ENCODE results near the gene HPS1.

DNA sequence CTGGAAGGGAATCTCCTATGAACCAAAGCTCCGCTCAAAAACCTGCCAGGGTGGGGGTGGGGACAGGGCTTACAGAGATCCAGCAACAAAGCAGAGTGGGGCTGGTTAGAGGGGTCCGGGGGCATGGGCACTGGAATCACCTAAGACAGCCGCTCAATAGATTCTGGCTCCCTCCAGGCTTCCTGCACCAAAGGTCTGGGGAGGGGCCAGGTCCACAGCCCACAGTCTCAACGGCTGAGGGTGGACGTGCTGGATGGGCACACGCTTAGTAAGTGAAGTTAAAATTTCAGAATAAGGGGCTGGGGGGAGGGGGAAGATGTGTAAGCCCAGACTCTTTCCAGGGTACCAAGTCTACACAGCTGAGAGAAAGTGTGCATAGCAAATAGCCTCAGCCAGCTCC is 62.9 kb downstream of the HPS1 start:
- TF ChIP-seq, protein P1, sequence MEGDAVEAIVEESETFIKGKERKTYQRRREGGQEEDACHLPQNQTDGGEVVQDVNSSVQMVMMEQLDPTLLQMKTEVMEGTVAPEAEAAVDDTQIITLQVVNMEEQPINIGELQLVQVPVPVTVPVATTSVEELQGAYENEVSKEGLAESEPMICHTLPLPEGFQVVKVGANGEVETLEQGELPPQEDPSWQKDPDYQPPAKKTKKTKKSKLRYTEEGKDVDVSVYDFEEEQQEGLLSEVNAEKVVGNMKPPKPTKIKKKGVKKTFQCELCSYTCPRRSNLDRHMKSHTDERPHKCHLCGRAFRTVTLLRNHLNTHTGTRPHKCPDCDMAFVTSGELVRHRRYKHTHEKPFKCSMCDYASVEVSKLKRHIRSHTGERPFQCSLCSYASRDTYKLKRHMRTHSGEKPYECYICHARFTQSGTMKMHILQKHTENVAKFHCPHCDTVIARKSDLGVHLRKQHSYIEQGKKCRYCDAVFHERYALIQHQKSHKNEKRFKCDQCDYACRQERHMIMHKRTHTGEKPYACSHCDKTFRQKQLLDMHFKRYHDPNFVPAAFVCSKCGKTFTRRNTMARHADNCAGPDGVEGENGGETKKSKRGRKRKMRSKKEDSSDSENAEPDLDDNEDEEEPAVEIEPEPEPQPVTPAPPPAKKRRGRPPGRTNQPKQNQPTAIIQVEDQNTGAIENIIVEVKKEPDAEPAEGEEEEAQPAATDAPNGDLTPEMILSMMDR (IDR thresholded peaks at IDR 0.05): no peak
- TF ChIP-seq POLR2AphosphoS5 (IDR thresholded peaks at IDR 0.05; ENCODE audit: insufficient read depth in 1 of 2, low read depth in 1 of 2): no peak
